ENCODE measurements around the gene CTBP1.

The CTBP1 gene

GRCh38 chr4:1247864-1248244, 1.1 kb downstream of the CTBP1 start:
- Histone ChIP-seq H3K36me3 (ENCODE audit: insufficient read depth, low read length) (peaks cover 13% of the 10 kb centered on the region), H3K27me3 (ENCODE audit: control insufficient read depth, insufficient read depth, low read length) (no peaks in the 10 kb centered on the region), H3K4me2 (ENCODE audit: low read length) (peak overlapping the region; percentile 97), H3K4me1 (ENCODE audit: control insufficient read depth, insufficient read depth, low read length) (peaks cover 51% of the 10 kb centered on the region), H3K9ac (ENCODE audit: low read depth, low read length) (peak overlapping the region; percentile 91), H3K9me3 (replicated peaks; ENCODE audit: low read length) (peaks cover 6% of the 10 kb centered on the region), H3K4me3 (ENCODE audit: low read length) (peak overlapping the region; percentile 81)

- Histone ChIP-seq H3K27me3 (ENCODE audit: control insufficient read depth, insufficient read depth, low read length) (no peaks in the 10 kb centered on the region), H3K4me1 (ENCODE audit: control insufficient read depth, insufficient read depth, low read length) (peaks cover 58% of the 10 kb centered on the region), H3K36me3 (ENCODE audit: insufficient read depth, low read length) (peaks cover 13% of the 10 kb centered on the region), H3K9me3 (replicated peaks; ENCODE audit: low read length) (peaks cover 6% of the 10 kb centered on the region), H3K4me3 (ENCODE audit: low read length) (peak overlapping the region; percentile 81), H3K9ac (ENCODE audit: low read depth, low read length) (peak overlapping the region; percentile 91), H3K4me2 (ENCODE audit: low read length) (peak overlapping the region; percentile 97)
Measured at GRCh38 chr4:1246901-1247863, 1.7 kb downstream of the CTBP1 start.

- Histone ChIP-seq H3K27me3 (ENCODE audit: control insufficient read depth, insufficient read depth, low read length) (no peaks in the 10 kb centered on the region), H3K4me2 (ENCODE audit: low read length) (peak overlapping the region; percentile 97), H3K36me3 (ENCODE audit: insufficient read depth, low read length) (peaks cover 7% of the 10 kb centered on the region), H3K4me3 (ENCODE audit: low read length) (peak overlapping the region; percentile 81), H3K9me3 (replicated peaks; ENCODE audit: low read length) (peaks cover 6% of the 10 kb centered on the region), H3K9ac (ENCODE audit: low read depth, low read length) (peak overlapping the region; percentile 91), H3K4me1 (ENCODE audit: control insufficient read depth, insufficient read depth, low read length) (peaks cover 63% of the 10 kb centered on the region)
Measured at GRCh38 chr4:1246111-1246881, 2.6 kb downstream of the CTBP1 start.

GRCh38 chr4:1245481-1246051, 3.4 kb downstream of the CTBP1 start:
- Histone ChIP-seq H3K4me2 (ENCODE audit: low read length) (peak overlapping the region; percentile 97), H3K4me1 (ENCODE audit: control insufficient read depth, insufficient read depth, low read length) (peaks cover 62% of the 10 kb centered on the region), H3K36me3 (ENCODE audit: insufficient read depth, low read length) (peaks cover 7% of the 10 kb centered on the region), H3K9me3 (replicated peaks; ENCODE audit: low read length) (peaks cover 4% of the 10 kb centered on the region), H3K27me3 (ENCODE audit: control insufficient read depth, insufficient read depth, low read length) (no peaks in the 10 kb centered on the region), H3K4me3 (ENCODE audit: low read length) (no peak overlapping the region), H3K9ac (ENCODE audit: low read depth, low read length) (no peak overlapping the region)

GRCh38 chr4:1244978-1245471, 3.9 kb downstream of the CTBP1 start:
- H3K9me3 ChIP-seq (replicated peaks; ENCODE audit: low read length), result no peaks in the 10 kb centered on the region
- H3K27me3 ChIP-seq (ENCODE audit: control insufficient read depth, insufficient read depth, low read length), result no peaks in the 10 kb centered on the region
- no peak overlapping the region for H3K4me3 ChIP-seq (ENCODE audit: low read length)
- H3K36me3 ChIP-seq (ENCODE audit: insufficient read depth, low read length), result peaks cover 9% of the 10 kb centered on the region
- peak overlapping the region; percentile 57 for H3K4me2 ChIP-seq (ENCODE audit: low read length)
- H3K4me1 ChIP-seq (ENCODE audit: control insufficient read depth, insufficient read depth, low read length), result peaks cover 56% of the 10 kb centered on the region
- H3K9ac ChIP-seq (ENCODE audit: low read depth, low read length), result no peak overlapping the region

- H3K4me1 ChIP-seq (ENCODE audit: control insufficient read depth, insufficient read depth, low read length), result peaks cover 52% of the 10 kb centered on the region
- peaks cover 16% of the 10 kb centered on the region for H3K36me3 ChIP-seq (ENCODE audit: insufficient read depth, low read length)
- no peak overlapping the region for H3K9ac ChIP-seq (ENCODE audit: low read depth, low read length)
- H3K4me3 ChIP-seq (ENCODE audit: low read length), result no peak overlapping the region
- H3K4me2 ChIP-seq (ENCODE audit: low read length), result peak overlapping the region; percentile 57
- no peaks in the 10 kb centered on the region for H3K27me3 ChIP-seq (ENCODE audit: control insufficient read depth, insufficient read depth, low read length)
- no peaks in the 10 kb centered on the region for H3K9me3 ChIP-seq (replicated peaks; ENCODE audit: low read length)
Measured at GRCh38 chr4:1244081-1244977, 4.6 kb downstream of the CTBP1 start.

GRCh38 chr4:1243451-1244080, 5.4 kb downstream of the CTBP1 start:
- H3K27me3 ChIP-seq (ENCODE audit: control insufficient read depth, insufficient read depth, low read length), result no peaks in the 10 kb centered on the region
- H3K4me2 ChIP-seq (ENCODE audit: low read length), result no peak overlapping the region
- no peaks in the 10 kb centered on the region for H3K9me3 ChIP-seq (replicated peaks; ENCODE audit: low read length)
- H3K4me3 ChIP-seq (ENCODE audit: low read length), result no peak overlapping the region
- peaks cover 57% of the 10 kb centered on the region for H3K4me1 ChIP-seq (ENCODE audit: control insufficient read depth, insufficient read depth, low read length)
- H3K9ac ChIP-seq (ENCODE audit: low read depth, low read length), result no peak overlapping the region
- peaks cover 23% of the 10 kb centered on the region for H3K36me3 ChIP-seq (ENCODE audit: insufficient read depth, low read length)

- H3K36me3 ChIP-seq (ENCODE audit: insufficient read depth, low read length), result peaks cover 31% of the 10 kb centered on the region
Measured at GRCh38 chr4:1242506-1243450, 6.2 kb downstream of the CTBP1 start.

GRCh38 chr4:1241936-1242505, 6.9 kb downstream of the CTBP1 start:
- H3K9me3 ChIP-seq (replicated peaks; ENCODE audit: low read length), result no peaks in the 10 kb centered on the region
- no peak overlapping the region for H3K4me3 ChIP-seq (ENCODE audit: low read length)
- no peak overlapping the region for H3K9ac ChIP-seq (ENCODE audit: low read depth, low read length)
- no peaks in the 10 kb centered on the region for H3K27me3 ChIP-seq (ENCODE audit: control insufficient read depth, insufficient read depth, low read length)
- H3K4me1 ChIP-seq (ENCODE audit: control insufficient read depth, insufficient read depth, low read length), result peaks cover 53% of the 10 kb centered on the region
- H3K4me2 ChIP-seq (ENCODE audit: low read length), result no peak overlapping the region
- H3K36me3 ChIP-seq (ENCODE audit: insufficient read depth, low read length), result peaks cover 36% of the 10 kb centered on the region

More at GRCh38 chr4:1242506-1243450, 6.2 kb downstream of the CTBP1 start:
- H3K27me3 ChIP-seq (ENCODE audit: control insufficient read depth, insufficient read depth, low read length), result no peaks in the 10 kb centered on the region
- H3K4me1 ChIP-seq (ENCODE audit: control insufficient read depth, insufficient read depth, low read length), result peaks cover 57% of the 10 kb centered on the region
- no peak overlapping the region for H3K4me3 ChIP-seq (ENCODE audit: low read length)
- no peak overlapping the region for H3K4me2 ChIP-seq (ENCODE audit: low read length)
- H3K9ac ChIP-seq (ENCODE audit: low read depth, low read length), result no peak overlapping the region
- no peaks in the 10 kb centered on the region for H3K9me3 ChIP-seq (replicated peaks; ENCODE audit: low read length)

Data from skeletal muscle satellite cell (primary cell).